PC-3 (cell line): Measurements from ENCODE around the gene LOXHD1.

Experiments
- CTCF ChIP-seq: fragments of 300-600 bp; sonication (generic); conservative IDR thresholded peaks from 2 replicates; pipeline ENCODE4 v1.5.1; 2017; ENCODE audit warnings: antibody characterized with exemption, low read depth, mild to moderate bottlenecking, low read length
- EZH2 ChIP-seq: fragments of 300-600 bp; sonication (generic); IDR thresholded peaks from one replicate; pipeline ENCODE4 v1.6.1; 2017; ENCODE audit warnings: antibody characterized with exemption, mild to moderate bottlenecking, low read length; ENCODE audit not compliant: unreplicated experiment
- EZH2phosphoT487 ChIP-seq: fragments of 300-600 bp; sonication (generic); IDR thresholded peaks from 2 replicates; pipeline ENCODE4 v1.6.1; 2018; ENCODE audit warnings: mild to moderate bottlenecking, antibody characterized with exemption, low read length, borderline replicate concordance

- no peak for TF ChIP-seq CTCF
- TF ChIP-seq EZH2: no peak
- no peak for TF ChIP-seq EZH2phosphoT487
Measured at GRCh38 chr18:46676182-46676835, 19.3 kb upstream of the LOXHD1 start.
